ENCODE results near the gene CRIM1. TPM values are rescaled to one million over a fixed set of nuclear protein-coding genes. Genes with fewer than 3 reads are reported as not detected.

The CRIM1 gene
- total and polyA plus RNA-seq, 4 donors = 2.2 to 22.1 (median 9.6) TPM

GRCh38 chr2:36569267-36569856 lies 213.8 kb downstream of the CRIM1 start:
- no peak for TF ChIP-seq RAD21 (IDR thresholded peaks at IDR 0.05)
- TF ChIP-seq EGR1 (IDR thresholded peaks at IDR 0.05; ENCODE audit: low read depth in 2 of 2) = no peak
- TF ChIP-seq NR2F2 (IDR thresholded peaks at IDR 0.05) = no peak
- no peak for TF ChIP-seq GABPA (IDR thresholded peaks at IDR 0.05 in 1 of 2, conservative IDR thresholded peaks at IDR 0.05 in 1 of 2)
- TF ChIP-seq TAF1 (conservative IDR thresholded peaks at IDR 0.05) = no peak
- no peak for TF ChIP-seq HNF4A (conservative IDR thresholded peaks at IDR 0.05)
- TF ChIP-seq FOXA1 (IDR thresholded peaks at IDR 0.05) = no peak
- no peak for TF ChIP-seq MAX (IDR thresholded peaks at IDR 0.05)
- no peak for TF ChIP-seq ZBTB33 (IDR thresholded peaks at IDR 0.05)
- no peak for TF ChIP-seq FOXA2 (IDR thresholded peaks at IDR 0.05)
- no peak for TF ChIP-seq YY1 (IDR thresholded peaks at IDR 0.05)
- no peak for TF ChIP-seq CTCF (IDR thresholded peaks at IDR 0.05; ENCODE audit: low read depth, low read length, missing input control)
- TF ChIP-seq ATF3 (IDR thresholded peaks at IDR 0.05) = no peak
- no peak for DNase-seq (ENCODE audit: low spot score)

GRCh38 chr2:36570416-36570815 lies 214.8 kb downstream of the CRIM1 start:
- no peaks in the 10 kb centered on the region for H3K27me3 ChIP-seq (ENCODE audit: control insufficient read depth in 4 of 4, insufficient read depth in 4 of 4, low read length in 3 of 4)
- 99% methylated on average over 1 of the region's 1 CpG for WGBS
- H3K27ac ChIP-seq (ENCODE audit: low read depth in 1 of 2, low read length in 2 of 2) = no peak overlapping the region
- H3K36me3 ChIP-seq (ENCODE audit: control insufficient read depth in 4 of 4, insufficient read depth in 3 of 4, low read depth in 1 of 4, low read length in 3 of 4) = peaks cover 0 to 7% (median 3%) of the 10 kb centered on the region in 4 donors
- no peak overlapping the region for H3K9ac ChIP-seq (ENCODE audit: low read depth in 1 of 2, low read length in 2 of 2)
- TF ChIP-seq JUND (IDR thresholded peaks at IDR 0.05) (no peak), REST (IDR thresholded peaks at IDR 0.05) (no peak)
- DNase-seq (ENCODE audit: low spot score) = no peak
- H3K9me3 ChIP-seq (ENCODE audit: control insufficient read depth in 4 of 4, low read length in 3 of 4) = no peaks in the 10 kb centered on the region
- H3K4me1 ChIP-seq (ENCODE audit: control insufficient read depth in 4 of 4, insufficient read depth in 4 of 4, low read length in 3 of 4) = no peaks in the 10 kb centered on the region
- H3K4me3 ChIP-seq (ENCODE audit: low read depth in 1 of 3, low read length in 3 of 3) = no peak overlapping the region

More at GRCh38 chr2:36569267-36569856, 213.8 kb downstream of the CRIM1 start:
- WGBS = 79% methylated on average over 3 of the region's 3 CpGs
- Histone ChIP-seq H3K9me3 (ENCODE audit: control insufficient read depth in 4 of 4, low read length in 3 of 4) (no peaks in the 10 kb centered on the region), H3K27ac (ENCODE audit: low read depth in 1 of 2, low read length in 2 of 2) (no peak overlapping the region), H3K4me3 (ENCODE audit: low read depth in 1 of 3, low read length in 3 of 3) (no peak overlapping the region), H3K27me3 (ENCODE audit: control insufficient read depth in 4 of 4, insufficient read depth in 4 of 4, low read length in 3 of 4) (no peaks in the 10 kb centered on the region), H3K4me1 (ENCODE audit: control insufficient read depth in 4 of 4, insufficient read depth in 4 of 4, low read length in 3 of 4) (no peaks in the 10 kb centered on the region), H3K36me3 (ENCODE audit: control insufficient read depth in 4 of 4, insufficient read depth in 3 of 4, low read depth in 1 of 4, low read length in 3 of 4) (peaks cover 0 to 4% (median 2%) of the 10 kb centered on the region in 4 donors), H3K9ac (ENCODE audit: low read depth in 1 of 2, low read length in 2 of 2) (no peak overlapping the region)
